Kidney tubule cell (primary cell): Measurements from ENCODE around the gene TP63.
"Not testable (repeated sequence)": the region's sequence is repeated elsewhere in the genome, so short reads cannot be mapped to it uniquely, and the experiment has no call there.

ENCODE experiments used
- DNase-seq: peaks from one replicate; pipeline ENCODE4 v3.0.0-alpha.2; 2018; ENCODE audit warnings: low spot score

Gene TP63

GRCh38 chr3:189626286-189626685 lies 4.9 kb upstream of the TP63 start:
- no peak for DNase-seq

- DNase-seq: no peak
Observed at GRCh38 chr3:189629803-189630455, 1.3 kb upstream of the TP63 start.

- peak; percentile 10 for DNase-seq
Observed at GRCh38 chr3:189630767-189631372, 319 bp upstream of the TP63 start.

GRCh38 chr3:189631409-189631808 lies 220 bp downstream of the TP63 start:
- DNase-seq: no peak

- DNase-seq: no peak
Observed at GRCh38 chr3:189632242-189632641, 1.1 kb downstream of the TP63 start.

GRCh38 chr3:189635339-189635738 lies 4.2 kb downstream of the TP63 start:
- DNase-seq: no peak

GRCh38 chr3:189636048-189636447 lies 4.9 kb downstream of the TP63 start:
- DNase-seq: no peak

GRCh38 chr3:189637750-189638149 lies 6.6 kb downstream of the TP63 start:
- no peak for DNase-seq

GRCh38 chr3:189638276-189639031 lies 7.3 kb downstream of the TP63 start:
- DNase-seq: no peak

GRCh38 chr3:189641776-189642175 lies 10.6 kb downstream of the TP63 start:
- peak; percentile 50 for DNase-seq

GRCh38 chr3:189646853-189647542 lies 15.8 kb downstream of the TP63 start:
- DNase-seq: no peak

- no peak for DNase-seq
Observed at GRCh38 chr3:189652042-189652441, 20.9 kb downstream of the TP63 start.

GRCh38 chr3:189655617-189656016 lies 24.4 kb downstream of the TP63 start:
- no peak for DNase-seq

- no peak for DNase-seq
Observed at GRCh38 chr3:189659571-189659970, 28.4 kb downstream of the TP63 start.

GRCh38 chr3:189664311-189664710 lies 33.1 kb downstream of the TP63 start:
- DNase-seq: peak; percentile 61

GRCh38 chr3:189672346-189672745 lies 41.2 kb downstream of the TP63 start:
- DNase-seq: not testable (repeated sequence)

- DNase-seq: no peak
Observed at GRCh38 chr3:189673535-189673934, 42.3 kb downstream of the TP63 start.

GRCh38 chr3:189674249-189674913 lies 43.2 kb downstream of the TP63 start:
- DNase-seq: no peak

- no peak for DNase-seq
Observed at GRCh38 chr3:189677667-189678066, 46.5 kb downstream of the TP63 start.

- DNase-seq: no peak
Observed at GRCh38 chr3:189680723-189681122, 49.5 kb downstream of the TP63 start.

GRCh38 chr3:189683546-189684255 lies 52.5 kb downstream of the TP63 start:
- DNase-seq: no peak
